Erythroblast (primary cell): ENCODE data around the gene EML1.

Experiments
- DNase-seq, 2 experiments: peaks; one replicate each; lab custom pipeline; 2025; lab: John Stamatoyannopoulos, UW
- GATA1 ChIP-seq: IDR thresholded peaks from 2 replicates; pipeline ENCODE4 v1.6.1; 2011; ENCODE audit warnings: low read depth, mild to moderate bottlenecking, control low read depth, low read length, moderate library complexity
- POLR2A ChIP-seq: IDR thresholded peaks from 2 replicates; pipeline ENCODE4 v1.6.1; 2011; ENCODE audit warnings: mild to moderate bottlenecking, low read length

Gene EML1

GRCh38 chr14:99966037-99966835 is 173.0 kb downstream of the EML1 start:
- no peak for DNase-seq
- no peak for TF ChIP-seq POLR2A
- TF ChIP-seq GATA1: no peak

DNA sequence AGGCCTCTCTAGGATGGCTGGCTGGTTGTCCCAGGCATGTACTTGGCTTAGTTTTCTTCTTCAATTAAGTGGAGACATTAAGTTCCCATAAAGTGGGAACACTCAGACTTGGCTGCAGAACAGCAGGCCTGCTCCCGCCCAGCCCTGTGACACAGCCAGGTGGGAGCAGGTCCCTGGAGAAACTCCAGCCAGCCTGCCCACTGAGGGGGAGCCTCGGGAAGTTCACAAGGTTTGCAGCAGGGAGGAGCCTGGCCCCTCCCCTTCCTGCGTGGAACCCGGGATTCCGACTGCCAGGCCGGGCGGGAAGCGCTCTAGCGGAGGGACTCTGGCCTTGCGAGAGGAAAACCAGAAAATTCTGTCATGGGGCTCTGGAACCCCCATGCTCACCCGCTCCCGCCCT is 173.7 kb downstream of the EML1 start:
- TF ChIP-seq POLR2A (no peak), GATA1 (no peak)
- no peak for DNase-seq

DNA sequence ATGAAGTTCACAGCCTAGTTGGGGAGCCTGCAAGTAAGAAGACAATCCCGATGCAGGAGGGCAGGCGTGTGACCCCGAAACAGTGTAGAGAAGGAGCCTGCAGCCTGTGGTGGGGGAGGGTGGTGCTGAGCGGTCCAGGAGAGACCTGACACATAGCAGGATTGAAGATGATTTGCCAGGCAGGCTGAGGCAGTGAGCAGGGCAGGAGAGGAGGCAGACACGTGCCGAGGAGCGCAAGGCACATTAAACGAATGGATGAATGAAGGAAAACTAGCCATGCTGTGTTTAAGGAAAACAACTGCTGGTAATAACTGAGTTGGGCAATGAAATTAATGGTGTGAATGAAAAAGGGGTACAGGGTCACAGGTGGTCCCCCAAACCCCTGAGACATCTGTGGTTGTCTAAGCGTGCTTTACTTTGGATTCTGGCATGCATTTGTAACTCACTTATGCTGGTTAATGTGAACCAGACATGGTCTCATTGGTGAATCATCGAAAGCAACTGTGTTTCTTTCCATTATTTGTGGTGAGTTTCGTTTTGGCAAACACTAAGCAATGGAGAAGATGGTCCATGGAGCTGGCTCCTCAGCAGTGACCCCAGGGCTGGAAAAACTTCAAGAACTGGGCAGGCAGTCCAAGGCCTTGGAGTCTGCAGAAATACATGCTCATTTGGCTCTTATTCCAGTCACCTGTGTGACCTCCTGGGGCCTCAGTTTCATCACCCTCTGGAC is 175.1 kb downstream of the EML1 start:
- TF ChIP-seq GATA1: no peak
- no peak for TF ChIP-seq POLR2A

GRCh38 chr14:99968941-99969340 is 175.7 kb downstream of the EML1 start:
- TF ChIP-seq GATA1 (no peak), POLR2A (no peak)
- no peak for DNase-seq

More for the DNA sequence above, 175.1 kb downstream of the EML1 start:
- DNase-seq: no peak

GRCh38 chr14:99969673-99970322 is 176.6 kb downstream of the EML1 start:
- TF ChIP-seq GATA1 (no peak), POLR2A (no peak)
- no peak for DNase-seq

DNA sequence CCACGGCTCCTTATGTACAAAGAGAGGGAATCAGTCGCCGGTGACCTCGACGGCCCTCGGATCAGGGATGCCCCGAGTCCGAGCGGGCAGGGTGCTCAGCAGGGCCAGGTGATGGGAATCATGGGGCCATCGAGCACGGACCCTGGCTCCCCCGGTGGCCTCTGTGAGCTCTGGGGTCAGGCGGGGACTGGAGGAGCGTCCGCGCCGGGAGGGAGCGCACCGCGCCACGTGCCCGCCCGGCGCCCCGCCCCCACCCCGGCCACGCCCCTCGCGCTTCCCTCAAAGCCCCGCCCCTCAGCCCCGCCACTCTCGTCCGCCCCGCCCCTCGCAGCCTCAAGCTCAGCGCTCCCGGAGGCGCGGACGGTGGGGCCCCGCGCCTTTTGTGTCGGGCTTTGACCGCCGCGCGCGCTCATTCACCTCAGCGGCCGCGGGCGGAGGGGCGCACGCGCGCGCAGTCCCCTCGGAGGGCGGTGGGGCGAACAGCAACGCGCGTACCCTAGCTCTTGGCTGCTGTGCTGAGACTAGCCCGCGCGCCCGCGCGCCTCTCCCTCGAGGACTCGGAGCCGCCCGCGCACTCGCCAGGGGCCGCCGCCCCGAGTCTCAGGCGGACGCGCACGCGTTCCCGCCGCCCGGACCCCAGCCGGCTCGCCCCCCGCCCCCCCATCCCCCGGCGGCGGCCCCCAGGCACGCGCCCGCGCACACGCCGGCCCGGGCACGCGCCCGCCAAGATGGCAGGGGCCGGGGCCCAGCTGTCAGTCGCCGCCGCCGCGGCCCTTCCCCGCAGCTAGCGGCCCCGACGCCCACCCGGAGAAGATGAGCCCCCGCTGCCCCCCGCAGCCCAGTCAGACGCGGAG is 178.1 kb downstream of the EML1 start:
- no peak for TF ChIP-seq GATA1
- TF ChIP-seq POLR2A: peak; percentile 28
- peak; percentile 88 to 91 for DNase-seq

DNA sequence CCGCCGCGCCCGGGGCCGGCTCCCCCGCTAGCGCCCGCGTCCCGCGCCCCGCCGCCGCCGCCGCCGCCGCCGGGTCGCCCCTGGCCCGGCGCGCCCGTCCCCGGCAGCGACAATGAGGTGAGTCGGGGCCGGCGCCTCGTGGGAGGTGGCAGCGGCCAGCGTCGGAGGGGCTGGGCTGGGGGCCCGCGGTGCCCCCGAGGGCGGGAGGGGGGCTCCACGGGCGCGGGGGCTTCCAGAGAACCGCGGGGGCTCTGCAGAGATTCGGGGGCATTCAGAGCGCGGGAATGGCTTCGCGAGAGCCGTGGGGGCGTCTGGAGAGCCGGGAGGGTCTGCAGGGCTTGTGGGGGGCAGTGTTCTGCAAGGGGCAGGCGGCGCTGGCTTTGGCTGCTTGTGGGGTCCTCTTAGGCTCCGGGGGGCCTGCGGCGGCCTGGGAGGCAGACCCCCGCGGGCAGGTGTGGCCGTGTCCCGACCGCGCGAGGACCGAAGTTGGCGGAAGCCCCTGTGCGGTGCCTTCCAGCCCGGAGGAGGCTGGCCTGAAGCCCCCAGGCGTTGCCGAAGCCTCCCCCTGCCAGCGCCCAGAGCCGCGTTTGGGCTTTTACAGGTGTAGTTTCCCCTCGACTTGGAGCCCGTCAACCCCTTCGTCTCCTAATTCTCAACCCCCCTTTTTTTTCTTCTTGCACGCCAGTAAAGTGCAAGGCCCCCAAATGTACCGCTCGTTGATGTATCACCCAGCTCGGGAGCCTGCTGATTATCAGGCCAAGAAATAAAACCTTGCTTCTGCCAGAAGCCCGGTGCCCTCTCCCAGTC is 178.9 kb downstream of the EML1 start:
- DNase-seq: peak; percentile 40 to 62
- TF ChIP-seq GATA1: no peak
- no peak for TF ChIP-seq POLR2A

GRCh38 chr14:99972748-99973466 is 179.7 kb downstream of the EML1 start:
- TF ChIP-seq GATA1 (no peak), POLR2A (no peak)
- DNase-seq: no peak

- peak in 1 of 2 experiments; percentile 9 for DNase-seq
- no peak for TF ChIP-seq POLR2A
- TF ChIP-seq GATA1: no peak
Observed at GRCh38 chr14:99975190-99975589, 182.0 kb downstream of the EML1 start.

DNA sequence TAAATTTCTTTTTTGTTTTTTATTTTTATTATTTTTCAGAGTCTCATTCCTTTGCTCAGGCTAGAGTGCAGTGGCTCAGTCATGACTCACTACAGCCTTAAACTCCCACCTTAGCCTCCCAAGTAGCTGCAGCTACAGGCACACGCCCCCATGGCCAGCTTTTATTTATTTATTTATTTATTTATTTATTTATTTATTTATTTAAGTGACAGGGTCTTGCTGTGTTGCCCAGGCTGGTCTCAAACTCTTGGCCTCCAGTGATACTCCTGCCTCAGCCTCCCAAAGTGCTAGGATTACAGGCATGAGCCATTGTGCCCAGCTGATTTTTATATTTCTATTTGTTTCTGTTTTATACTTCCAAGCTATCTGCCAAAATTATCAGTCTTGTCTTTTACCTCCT is 182.8 kb downstream of the EML1 start:
- TF ChIP-seq POLR2A (no peak), GATA1 (no peak)
- no peak for DNase-seq

DNA sequence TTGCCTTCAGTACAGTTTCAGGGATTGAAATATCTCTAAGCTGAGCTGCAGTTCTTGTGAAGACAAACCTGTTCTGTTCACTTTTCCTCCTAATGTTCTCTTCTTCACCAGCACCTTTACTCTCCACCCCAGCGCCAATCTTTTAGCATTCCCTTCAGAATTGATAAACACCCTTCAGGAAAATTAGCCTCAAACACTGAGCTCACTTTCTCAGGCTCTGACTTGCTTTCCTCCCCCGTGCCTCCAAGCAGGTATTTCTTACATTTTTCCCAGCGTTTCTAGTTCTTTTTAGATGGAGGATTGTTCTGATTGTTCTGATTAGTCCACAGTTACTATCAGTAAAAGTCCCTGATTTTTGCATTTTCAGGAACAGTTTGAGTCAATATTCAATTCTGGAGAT is 183.5 kb downstream of the EML1 start:
- no peak for DNase-seq
- no peak for TF ChIP-seq GATA1
- no peak for TF ChIP-seq POLR2A

- DNase-seq: no peak
- TF ChIP-seq POLR2A (no peak), GATA1 (no peak)
Observed at GRCh38 chr14:99980299-99980698, 187.1 kb downstream of the EML1 start.
